GM18520 (cell line): ENCODE results near the gene TP53RK.
"Not testable (repeated sequence)": the region's sequence is repeated elsewhere in the genome, so short reads cannot be mapped to it uniquely, and the experiment has no call there.

ENCODE experiments used
- ATAC-seq: cut with Tn5 transposase; IDR thresholded peaks from one replicate; pipeline ENCODE4 v1.9.1; 2021; ENCODE audit not compliant: unreplicated experiment

TP53RK gene

DNA sequence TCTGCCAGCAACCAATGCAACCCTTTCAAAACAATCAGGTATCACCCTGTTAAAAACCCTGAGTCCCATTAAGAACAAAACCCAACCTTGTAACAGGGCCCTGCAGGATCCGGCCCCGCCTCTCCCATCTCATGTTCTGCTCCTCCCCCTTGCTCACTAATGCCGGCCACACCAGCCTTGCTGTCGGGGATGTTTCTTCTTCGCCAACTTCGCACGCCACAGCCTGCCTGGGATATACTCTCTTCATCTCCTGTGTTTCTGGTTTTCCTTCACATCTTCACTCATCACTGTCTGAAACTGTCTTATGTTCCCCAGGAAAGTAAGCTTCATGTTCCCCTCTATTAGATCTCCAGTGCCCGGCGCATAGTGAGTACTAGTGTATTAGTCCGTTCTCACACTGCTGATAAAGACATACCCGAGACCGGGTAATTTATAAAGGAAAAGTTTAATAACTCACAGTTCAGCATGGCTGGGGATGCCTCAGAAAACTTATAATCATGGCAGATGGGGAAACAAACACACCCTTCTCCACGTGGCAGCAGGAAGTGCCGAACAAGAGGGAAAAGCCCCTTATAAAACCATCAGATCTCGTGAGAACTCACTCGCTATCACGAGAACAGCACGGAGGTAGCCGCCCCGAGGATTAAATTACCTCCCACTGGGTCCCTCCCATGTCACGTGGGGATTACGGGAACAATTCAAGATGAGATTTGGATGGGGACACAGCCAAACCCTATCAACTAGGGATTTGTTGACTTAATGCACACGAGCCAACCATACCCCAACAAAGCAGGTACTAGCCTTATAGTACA, 5.1 kb downstream of the TP53RK start:
- no peak for ATAC-seq

DNA sequence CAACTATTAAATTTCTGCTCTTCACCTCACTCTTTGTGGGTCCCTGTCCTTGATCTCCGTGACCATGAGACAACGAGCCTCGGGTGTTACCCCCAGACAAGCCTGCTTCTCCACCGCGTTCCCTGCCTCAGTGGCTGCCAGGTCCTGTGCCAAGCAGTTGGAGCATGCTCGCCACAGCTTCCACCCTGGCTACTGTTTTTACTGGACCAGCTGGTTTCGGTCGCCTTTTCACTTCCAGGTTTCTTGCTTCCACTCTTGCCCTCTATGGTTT, 5.6 kb downstream of the TP53RK start:
- no peak for ATAC-seq

DNA sequence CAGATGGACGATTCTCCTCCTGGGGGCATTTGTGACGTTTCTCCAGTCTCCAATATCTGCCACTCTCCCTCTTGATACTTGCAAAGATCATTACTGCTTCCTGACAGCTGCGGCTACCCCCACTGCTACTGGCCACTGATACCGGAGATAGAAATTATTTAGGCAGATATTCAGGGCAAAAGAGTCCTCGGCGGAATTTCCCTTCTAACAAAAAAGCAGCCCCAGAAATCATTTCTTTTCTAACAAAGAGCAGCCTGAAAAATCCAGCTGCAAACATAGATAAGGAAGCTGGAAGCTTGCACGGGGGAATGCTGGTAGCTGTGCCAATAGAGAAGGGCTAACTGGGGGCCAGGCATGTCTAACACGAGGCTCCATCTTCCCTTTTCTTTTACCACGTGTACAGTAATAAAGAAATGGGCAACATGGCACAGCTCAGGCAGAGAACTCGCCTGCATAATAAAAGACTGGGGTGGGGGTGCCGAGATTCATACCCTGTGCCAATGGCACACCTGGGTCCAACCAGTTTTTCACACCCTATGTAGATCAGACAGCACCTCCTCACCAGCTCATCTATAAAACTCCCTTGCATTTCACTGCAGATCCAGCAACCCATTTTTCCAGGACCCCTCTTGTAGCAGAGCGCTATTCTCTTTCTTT, 6.1 kb downstream of the TP53RK start:
- ATAC-seq: no peak

DNA sequence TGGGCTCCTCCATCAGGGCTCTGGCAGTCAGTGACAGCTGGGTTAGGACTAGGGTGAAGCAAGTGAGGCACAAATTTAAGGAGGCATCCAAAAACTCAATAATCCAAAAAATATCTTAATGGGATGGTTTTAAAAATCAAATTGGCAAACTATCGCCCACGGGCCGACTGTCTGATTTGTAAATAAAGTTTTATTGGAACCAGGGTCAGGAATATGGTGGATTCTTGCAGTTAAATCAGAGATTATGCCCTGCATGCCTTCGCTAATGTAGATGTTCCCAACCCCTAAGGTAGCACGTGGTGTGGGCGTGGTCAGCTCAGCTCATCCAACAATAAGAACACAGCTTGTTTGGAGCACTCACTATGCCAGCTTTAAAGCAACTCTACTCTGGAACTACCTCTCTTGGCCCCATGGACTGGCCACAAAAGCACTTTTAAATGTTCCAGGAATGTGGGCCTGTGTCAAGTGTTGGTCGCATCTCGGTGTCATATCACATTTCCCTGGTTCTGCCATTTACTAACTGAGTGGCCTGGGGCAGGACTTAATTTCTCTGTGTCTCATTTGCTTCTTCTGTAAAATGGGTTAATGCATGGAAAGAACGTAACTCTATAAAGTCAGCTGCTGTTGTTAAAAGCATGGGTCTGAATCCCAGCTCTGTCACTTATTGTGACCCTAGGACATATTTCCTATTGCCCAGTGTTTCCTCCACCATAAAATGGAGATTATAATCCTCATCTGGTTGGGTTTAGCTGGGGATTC, 7.0 kb downstream of the TP53RK start:
- ATAC-seq: no peak

DNA sequence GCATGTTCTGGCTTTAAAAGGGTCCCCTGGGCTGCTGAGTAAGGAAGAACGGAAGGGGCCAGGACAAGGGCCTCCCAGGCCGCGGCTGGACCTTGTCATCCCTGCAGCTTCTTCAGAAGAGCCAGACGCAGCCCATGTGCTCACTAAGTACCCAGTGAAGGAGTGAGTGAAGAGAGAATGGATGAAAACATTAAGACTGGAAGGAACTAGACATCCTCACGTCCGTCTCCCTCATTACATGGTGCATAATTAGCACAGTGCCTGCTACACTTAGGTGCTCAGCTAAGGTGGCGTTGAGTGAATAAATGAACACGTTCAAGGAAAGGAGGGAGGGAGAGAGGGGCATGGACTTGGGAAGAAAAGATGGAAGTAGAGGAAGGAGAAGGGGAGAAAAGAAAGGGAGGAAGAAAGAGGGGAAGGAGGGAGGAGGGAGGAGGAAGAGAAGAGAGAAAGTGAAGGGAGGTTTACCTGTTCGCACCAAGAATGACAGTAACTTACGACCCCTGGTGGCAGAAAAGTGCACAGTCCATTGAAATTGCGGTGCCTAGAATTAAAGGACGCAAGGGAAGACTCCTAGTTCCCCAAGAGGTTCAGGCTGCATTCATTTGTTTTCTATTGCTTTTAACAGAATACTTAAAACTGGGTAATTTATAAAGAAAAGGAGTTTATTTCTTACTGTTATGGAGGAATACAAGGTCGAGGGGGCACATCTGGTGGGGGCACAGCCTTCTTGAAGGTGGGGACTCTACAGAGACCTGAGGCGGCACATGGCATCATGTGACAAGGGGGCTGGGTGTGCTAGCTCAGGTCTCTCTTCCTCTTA, 8.0 kb downstream of the TP53RK start:
- ATAC-seq: no peak

DNA sequence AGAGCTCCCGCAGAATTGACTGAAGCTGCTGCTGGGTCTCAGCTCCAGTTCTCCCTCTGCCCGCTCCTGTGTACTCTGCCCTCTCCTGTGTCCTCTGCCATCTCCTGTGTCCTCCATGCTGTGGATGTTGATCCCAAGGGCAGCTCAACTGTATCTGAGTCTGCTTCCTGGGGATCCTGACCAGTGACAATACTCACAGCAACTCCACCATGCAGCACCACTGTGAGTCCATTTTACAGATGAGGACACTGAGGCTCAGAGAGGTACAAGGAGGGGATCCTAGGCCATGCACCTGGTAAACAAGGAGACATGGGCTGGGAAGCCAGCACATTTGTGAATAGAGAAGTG, 8.6 kb downstream of the TP53RK start:
- no peak for ATAC-seq

DNA sequence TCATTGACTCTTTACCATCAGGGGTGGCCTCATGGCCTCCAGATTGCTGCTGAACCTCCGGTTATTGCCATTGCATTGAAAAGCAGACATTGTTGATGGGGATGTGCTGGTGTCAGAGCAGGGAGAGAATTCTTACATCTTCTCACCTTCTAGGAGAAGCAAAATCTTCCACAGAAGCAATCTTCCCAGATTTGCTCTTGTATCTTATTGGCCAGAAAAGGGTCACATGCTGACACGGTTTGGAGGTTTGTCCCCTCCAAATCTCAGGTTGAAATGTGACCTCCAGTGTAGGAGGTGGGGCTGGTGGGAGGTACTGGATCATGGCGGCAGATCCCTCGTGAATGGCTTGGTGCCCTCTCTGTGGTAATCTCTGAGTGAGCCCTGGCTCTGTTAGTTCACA, 10.7 kb downstream of the TP53RK start:
- no peak for ATAC-seq

DNA sequence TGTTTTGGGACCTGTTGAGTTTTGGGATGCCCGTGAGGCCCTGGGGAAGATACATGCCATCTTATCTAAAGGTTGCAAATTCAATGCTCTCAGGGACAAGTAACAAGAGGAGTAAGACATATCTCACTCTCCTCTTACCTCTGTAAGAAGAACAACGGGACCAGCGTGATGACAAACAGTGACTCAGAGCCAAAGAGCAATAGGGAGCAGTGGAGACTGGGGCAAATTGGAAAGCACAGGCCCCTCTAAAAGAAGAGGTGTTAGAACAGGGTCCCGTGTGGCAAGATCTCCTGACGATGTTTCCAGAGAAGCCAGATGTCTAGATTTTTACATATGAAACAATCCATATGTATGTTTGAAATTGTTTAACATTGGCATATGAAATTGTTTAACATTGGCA, 11.6 kb downstream of the TP53RK start:
- ATAC-seq: no peak

DNA sequence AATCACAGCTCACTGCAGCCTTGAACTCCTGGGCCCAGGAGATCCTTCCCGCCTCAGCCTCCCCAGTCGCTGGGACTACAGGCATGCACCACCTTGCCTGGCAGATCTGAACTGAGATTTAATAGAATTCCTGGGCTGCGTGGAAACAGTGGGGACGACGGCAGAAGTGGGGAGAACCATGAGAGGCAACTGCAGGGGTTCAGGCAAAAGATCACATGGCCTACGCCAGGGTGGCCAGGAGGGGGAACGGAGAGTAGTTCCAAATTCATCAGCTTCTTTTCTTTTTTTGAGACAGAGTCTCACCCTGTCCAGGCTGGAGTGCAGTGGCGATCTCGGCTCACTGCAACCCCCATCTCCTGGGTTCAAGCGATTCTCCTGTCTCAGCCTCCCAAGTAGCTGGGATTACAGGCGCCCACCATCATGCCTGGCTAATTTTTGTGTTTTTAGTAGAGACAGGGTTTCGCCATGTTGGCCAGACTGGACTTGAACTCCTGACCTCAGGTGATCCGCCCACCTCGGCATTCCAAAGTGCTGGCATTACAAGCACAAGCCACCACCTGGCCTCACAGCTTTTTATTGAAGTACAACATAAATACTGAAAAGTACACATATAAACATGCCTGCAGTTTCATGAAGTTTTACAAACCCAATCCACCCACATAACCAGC, 12.5 kb downstream of the TP53RK start:
- not testable (repeated sequence) for ATAC-seq

DNA sequence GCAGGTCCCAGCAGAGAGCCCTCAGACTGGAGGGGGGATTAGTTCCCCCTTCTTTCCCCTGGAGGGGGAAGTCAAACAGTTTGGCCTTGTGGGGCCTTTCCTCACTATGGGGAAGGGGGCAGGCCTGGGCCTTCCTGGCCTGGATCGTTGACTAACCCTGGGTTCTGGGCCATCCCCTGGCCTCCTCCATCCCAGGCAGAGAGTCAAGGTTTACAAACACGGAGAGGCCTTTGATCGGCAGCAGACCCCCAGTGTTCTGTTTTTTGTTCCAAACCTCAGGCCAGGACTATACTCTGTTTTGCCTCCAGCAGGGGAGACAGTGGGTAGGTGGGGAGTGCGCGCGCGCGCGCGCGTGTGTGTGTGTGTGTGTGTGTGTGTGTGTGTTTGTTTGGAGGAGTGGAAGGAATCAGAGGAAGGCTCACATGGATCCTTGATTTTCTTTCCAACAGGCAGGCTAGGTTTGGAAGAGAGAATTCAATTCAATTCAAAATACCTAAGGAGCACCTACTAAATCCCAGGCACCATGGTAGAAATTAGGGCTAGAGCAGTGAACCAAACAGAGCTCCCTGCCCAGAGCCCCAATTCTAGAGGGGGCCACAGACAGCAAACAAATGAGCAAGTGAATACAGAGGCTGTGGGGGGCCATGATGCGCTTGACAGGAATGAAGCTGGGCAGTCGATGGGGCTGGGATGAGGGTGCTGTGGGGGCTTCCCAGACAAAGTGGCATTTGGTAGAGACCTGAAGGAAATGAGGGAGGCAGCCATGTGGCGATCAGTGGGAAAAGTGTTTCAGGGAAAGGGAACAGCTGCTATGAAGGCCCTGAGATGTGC, 14.8 kb downstream of the TP53RK start:
- no peak for ATAC-seq

DNA sequence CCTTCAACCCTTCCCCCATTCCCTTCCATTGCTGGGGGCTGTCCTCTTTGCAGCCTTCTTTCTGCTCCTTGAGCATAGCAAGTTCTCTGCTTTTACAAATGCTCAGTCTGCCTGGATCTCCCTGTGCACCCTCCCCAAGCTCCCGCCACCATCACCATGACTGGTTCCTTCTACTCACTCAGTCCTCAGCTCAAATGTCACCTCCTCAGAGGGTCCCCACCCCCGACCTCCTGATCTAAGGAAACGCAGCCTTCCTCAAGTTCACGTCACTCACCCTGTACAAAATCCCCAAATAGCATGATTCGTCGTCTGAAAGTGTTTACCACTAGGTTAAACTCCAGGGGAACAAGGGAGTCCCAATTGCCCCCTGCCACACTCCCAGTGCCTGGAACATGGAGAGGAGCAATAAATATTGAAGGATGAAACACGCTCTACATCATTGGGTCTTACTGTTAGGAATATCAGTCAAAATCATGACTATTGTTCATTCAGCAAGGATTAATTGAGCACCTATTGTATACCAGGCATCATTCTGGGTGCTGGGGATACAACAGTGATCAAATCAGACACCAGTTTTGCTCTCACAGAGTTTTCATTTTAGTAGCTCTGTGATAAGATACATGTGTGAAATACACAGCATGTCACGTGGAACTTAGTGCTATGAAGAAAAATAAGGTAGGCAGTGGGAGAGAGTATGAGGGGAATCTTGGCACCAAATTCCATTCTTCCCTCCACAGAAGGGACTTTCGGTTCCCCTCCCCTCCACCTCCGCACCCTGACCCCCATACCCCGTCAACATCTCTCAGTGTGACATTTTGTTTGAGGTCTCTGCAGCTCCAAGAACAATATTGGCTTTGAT, 15.6 kb downstream of the TP53RK start:
- ATAC-seq: no peak

DNA sequence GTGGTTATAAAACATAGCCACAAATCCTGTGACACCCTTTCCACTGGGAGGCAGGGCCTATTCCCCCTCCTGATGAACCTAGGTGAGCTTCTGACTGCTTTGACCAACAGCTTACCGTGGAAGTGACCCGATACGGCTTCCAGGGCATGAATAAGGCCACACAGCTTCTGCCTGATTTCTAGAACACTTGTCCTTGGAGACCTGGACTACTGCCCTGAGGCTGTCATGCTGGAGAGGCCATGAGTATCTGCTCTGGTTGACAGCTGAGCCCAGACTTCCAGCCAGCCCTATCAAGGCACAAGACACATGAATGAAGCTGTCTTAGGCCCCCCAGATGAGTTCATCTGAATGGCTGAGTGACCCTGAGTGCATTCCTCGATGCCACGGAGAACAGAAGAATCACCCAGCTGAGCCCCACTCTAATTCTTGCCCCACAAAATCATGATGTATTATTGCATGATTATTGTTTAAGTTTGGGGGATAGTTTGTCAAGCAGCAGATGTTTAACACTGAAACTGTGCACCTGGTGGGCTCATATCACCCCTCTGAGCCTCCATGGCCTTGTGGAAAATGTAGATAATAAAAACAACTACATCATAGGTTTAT, 16.6 kb downstream of the TP53RK start:
- no peak for ATAC-seq

DNA sequence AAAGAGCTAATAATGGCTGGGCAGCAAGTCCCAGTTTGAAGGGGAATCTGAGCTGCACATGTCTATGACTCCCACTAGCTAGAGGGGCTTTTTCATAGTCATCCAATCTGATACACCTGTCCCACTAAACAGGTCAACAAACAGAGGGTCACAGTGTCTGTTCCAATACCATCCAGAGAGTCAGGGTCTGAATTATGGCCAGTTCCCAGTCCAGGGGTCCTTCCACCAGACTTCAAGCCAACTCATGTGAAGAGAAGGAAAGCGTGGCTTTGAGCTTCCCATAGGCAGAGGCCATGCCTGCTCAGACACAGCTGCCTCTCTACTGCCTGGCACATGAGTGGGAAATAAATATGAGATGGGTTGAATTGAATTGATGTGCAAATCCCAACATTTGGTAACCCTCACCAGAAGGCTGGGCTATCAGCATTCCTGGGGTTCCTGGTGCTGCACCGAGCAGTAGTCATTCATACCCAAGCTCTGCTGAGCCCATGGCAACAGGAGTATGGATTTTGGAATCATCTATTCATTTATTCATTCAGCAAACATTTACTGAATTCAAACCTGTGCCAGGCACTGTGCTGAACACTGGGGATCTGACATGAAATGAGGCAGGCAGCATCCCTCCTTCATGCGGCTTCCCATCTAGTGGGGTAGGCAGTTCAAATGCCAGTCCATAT, 17.2 kb downstream of the TP53RK start:
- ATAC-seq: no peak

DNA sequence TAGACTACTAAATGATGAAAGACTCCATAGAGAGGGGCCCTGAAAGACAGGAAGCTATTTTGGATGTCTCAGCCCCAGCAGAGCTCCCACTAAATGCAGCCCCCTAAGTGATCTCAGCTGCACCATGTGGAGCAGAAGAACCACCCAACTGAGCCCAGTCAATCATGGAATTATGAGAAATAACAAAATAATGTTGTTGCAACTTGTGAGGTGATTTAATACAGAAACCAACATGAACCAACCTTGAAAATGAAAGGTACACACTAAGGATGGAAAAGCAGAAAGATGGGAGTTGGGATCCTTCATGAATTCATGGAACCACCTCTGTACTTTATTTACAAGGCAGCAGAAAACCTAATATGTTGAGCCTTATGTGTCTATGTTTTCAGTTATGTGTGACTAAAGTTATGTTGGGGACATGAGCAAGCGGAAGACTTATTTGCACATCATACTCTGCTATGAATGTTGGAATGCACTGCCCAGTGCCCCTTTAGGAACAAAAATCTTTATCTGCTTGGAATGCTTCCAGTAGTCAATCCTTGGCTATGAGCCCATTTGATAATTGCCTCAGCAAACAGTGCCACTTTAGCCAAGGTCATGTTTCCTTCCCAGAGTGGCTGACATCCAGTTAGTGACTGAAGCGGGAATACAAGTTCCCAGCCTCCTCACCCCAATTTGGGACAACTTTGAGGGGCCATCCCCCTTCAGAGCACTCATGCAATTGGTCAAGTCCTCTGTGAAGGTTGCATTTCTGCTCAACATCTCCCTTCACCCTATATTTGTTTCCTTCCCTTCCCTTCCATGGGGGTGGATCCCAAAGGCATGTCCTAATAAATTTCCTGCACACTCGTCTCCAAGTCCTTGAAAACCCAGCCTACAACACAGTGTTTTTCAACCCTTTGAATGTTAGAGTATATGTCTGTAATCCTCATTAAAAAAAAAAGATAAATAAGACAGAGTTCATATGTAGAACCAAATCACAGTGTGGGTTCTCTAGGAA, 18.4 kb downstream of the TP53RK start:
- no peak for ATAC-seq

DNA sequence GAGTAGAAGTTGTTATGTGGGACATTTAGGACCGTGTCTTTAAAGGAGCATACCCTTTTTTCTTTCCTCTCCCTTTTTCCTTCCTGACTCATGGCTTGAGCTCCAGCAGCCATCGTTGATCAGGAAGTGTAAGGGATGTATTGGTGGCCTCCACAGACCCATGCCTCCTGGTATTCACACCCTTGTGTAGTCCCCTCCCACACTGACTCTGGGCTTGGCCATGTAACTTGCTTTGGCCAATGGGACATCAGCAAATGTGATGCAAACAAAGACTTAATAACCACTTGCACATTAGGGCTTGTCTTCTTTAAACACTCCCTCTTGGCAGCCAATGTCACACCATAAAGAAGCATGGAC, 19.0 kb downstream of the TP53RK start:
- ATAC-seq: no peak

DNA sequence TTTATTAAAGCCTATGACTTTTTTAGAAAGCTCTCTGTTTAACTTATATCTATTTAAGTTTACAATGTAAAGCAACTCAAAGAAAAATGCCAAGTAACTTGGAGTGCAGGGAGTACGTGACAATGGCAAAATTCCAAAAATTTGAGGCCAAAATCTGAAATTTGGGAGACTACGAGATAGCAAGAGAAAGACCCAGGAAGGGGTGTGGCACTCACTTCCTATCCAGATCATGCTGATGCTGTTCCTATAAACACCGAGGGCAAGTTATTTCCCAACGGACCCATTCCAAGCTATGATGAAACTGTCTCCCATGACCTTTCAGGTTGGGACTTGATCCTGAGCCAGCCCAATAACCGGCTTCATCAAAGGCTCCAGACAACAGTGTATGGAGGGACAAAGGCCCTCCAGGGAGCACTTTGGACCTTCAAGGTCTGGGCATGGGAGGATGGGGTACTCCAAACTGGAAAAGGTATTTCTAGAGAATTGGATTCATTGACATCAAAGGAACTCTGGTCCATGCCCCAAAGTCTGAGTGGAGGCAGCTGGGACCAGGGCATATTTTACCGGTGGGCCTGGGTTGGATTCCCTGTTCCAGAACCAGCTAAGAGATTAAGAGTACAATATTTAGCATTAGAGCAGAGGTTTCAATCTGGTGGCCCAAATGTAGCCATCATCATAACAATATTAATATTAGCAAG, 22.3 kb downstream of the TP53RK start:
- no peak for ATAC-seq
